DMS 273 (cell line): Measurements from ENCODE around the gene SUPT16H.
"Not testable (repeated sequence)": the region's sequence is repeated elsewhere in the genome, so short reads cannot be mapped to it uniquely, and the experiment has no call there.

Source experiments
- DNase-seq: peaks from one replicate; lab custom pipeline; 2025; ENCODE audit not compliant: unreplicated experiment; lab: John Stamatoyannopoulos, UW

The SUPT16H gene

DNA sequence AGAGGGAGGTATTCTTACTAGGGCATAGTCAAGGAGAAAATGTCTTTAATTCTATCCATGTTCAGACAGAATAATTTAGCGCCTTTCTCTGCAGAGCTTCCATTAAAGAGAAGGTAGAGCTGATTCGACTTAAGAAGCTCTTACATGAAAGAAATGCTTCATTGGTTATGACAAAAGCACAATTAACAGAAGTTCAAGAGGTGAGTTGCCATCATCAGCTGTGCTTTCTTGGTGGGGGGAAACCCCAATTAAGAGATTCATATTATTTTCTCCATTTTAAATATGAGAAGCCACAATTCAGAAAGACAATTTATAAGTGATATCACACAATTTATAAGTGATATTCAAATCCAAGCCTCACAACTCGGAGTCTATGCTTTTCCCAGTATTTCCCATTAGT is 76.2 kb downstream of the SUPT16H start:
- DNase-seq, result no peak

DNA sequence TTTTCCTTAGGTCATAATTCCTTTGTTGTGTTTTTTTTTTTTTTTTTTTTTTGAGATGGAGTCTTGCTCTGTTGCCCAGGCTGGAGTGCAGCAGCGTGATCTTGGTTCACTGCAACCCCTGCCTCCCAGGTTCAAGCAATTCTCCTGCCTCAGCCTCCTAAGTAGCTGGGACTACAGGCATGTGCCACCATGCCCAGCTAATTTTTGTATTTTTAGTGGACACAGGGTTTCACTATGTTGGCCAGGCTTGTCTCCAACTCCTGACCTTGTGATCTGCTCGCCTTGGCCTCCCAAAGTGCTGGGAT is 81.0 kb downstream of the SUPT16H start:
- DNase-seq, result not testable (repeated sequence)

DNA sequence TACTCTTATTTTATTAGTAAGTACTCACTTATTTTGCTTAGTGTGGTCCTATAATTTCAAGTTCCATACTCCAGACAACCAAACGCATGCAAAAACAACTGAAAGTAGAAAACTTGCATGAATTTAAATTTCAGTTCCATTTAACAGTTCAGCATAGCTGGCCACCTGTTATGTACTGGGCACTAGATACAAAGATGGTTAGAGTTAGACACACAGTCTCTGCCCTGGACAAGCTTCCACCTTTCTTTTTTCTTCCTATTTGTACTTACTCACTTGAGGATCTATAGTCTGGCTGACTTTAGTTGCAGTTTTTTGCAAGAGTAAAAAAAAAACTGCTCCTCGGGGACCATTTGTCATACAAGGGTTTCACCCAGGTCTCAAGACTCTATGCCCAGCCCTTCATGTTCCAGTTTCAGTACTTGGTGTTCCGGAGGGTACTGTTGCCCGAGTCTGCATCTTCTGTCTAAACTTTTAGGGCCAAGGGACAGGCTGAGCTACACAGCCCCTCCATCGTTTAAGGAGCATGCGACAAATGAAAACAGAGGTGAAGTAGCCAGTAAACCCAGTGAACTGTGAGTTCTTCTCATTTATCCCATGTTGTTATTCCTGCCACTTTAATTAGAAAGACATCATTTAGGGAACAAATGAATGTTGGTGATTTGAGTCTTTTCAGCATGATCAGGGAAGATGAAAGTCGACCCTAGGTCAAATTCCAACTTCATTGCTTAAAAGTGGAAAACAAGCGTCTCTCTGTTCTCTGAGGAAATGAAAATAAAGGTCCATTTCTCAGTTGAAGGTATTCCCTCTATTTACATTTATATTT is 81.6 kb downstream of the SUPT16H start:
- no peak for DNase-seq
